PC-3 (cell line): ENCODE data around the gene TTC7B. TPM values are rescaled to one million over a fixed set of nuclear protein-coding genes. Genes with fewer than 3 reads are reported as not detected.

Source experiments
- ATAC-seq: fragments of 200-7000 bp; cut with Tn5 transposase; 2 replicates; pipeline ENCODE4 v1.9.1; 2020; ENCODE audit warnings: mild to moderate bottlenecking, moderate library complexity
- BruUV-seq: library from RNA; stranded (reverse); fragments of 400-500 nt; replicated peaks from 2 replicates; lab custom pipeline; 2021; lab: Mats Ljungman, UMichigan
- CTCF ChIA-PET: fragments of 300-600 bp; sonication (Branson Sonifier 250); formaldehyde crosslinking; loops from one replicate; lab custom pipeline; 2022; ENCODE audit warnings: antibody characterized with exemption; lab: Charles Lee
- POLR2A ChIA-PET: fragments of 300-600 bp; sonication (Branson Sonifier 250); formaldehyde crosslinking; loops from one replicate; lab custom pipeline; 2022; ENCODE audit warnings: antibody characterized with exemption; ENCODE audit not compliant: unreplicated experiment; lab: Charles Lee
- DNase-seq: peaks from one replicate; pipeline ENCODE4 v3.0.0-alpha.2; 2015
- H2AFZ ChIP-seq: fragments of 300-600 bp; sonication (generic); 2 replicates; pipeline ENCODE4 v1.6.0; 2016; ENCODE audit warnings: antibody characterized with exemption, low read length
- H3F3A ChIP-seq: fragments of 300-600 bp; sonication (generic); one replicate; pipeline ENCODE4 v1.6.0; 2017; ENCODE audit warnings: antibody characterized with exemption, low read length, control low read depth, mild to moderate bottlenecking; ENCODE audit not compliant: unreplicated experiment
- H3K27ac ChIP-seq: fragments of 300-600 bp; sonication (generic); 2 replicates; pipeline ENCODE4 v1.5.1; 2016; ENCODE audit warnings: mild to moderate bottlenecking, low read length
- H3K27me3 ChIP-seq: fragments of 300-600 bp; sonication (generic); 2 replicates; pipeline ENCODE4 v1.6.1; 2016; ENCODE audit warnings: low read length, mixed read lengths
- H3K36me3 ChIP-seq: fragments of 300-600 bp; sonication (generic); 2 replicates; pipeline ENCODE4 v1.6.1; 2016; ENCODE audit warnings: low read depth, mixed run types, low read length, mixed read lengths
- H3K4me1 ChIP-seq: fragments of 300-600 bp; sonication (generic); 2 replicates; pipeline ENCODE4 v1.5.1; 2016; ENCODE audit warnings: low read length; ENCODE audit not compliant: insufficient read depth
- H3K4me2 ChIP-seq: fragments of 300-600 bp; sonication (generic); 2 replicates; pipeline ENCODE4 v1.6.0; 2016; ENCODE audit warnings: low read length
- H3K4me3 ChIP-seq: fragments of 300-600 bp; sonication (generic); 2 replicates; pipeline ENCODE4 v1.5.1; 2016; ENCODE audit warnings: mild to moderate bottlenecking, low read length, mixed read lengths
- H3K79me2 ChIP-seq: fragments of 300-600 bp; sonication (generic); 2 replicates; pipeline ENCODE4 v1.6.1; 2017; ENCODE audit warnings: low read length, mixed read lengths
- H3K9ac ChIP-seq: fragments of 300-600 bp; sonication (generic); 2 replicates; pipeline ENCODE4 v1.6.0; 2016; ENCODE audit warnings: mild to moderate bottlenecking, low read length
- H3K9me2 ChIP-seq: fragments of 300-600 bp; sonication (generic); replicated peaks from 2 replicates; pipeline ENCODE4 v1.6.1; 2016; ENCODE audit warnings: mixed run types, low read length, mixed read lengths
- H3K9me3 ChIP-seq: fragments of 300-600 bp; sonication (generic); 2 replicates; pipeline ENCODE4 v1.6.1; 2016; ENCODE audit warnings: low read length, mixed read lengths
- H4K20me1 ChIP-seq: fragments of 300-600 bp; sonication (generic); 2 replicates; pipeline ENCODE4 v1.6.1; 2016; ENCODE audit warnings: low read length, mixed read lengths
- CTCF ChIP-seq: fragments of 300-600 bp; sonication (generic); conservative IDR thresholded peaks from 2 replicates; pipeline ENCODE4 v1.5.1; 2017; ENCODE audit warnings: antibody characterized with exemption, low read depth, mild to moderate bottlenecking, low read length
- EZH2 ChIP-seq: fragments of 300-600 bp; sonication (generic); IDR thresholded peaks from one replicate; pipeline ENCODE4 v1.6.1; 2017; ENCODE audit warnings: antibody characterized with exemption, mild to moderate bottlenecking, low read length; ENCODE audit not compliant: unreplicated experiment
- EZH2phosphoT487 ChIP-seq: fragments of 300-600 bp; sonication (generic); IDR thresholded peaks from 2 replicates; pipeline ENCODE4 v1.6.1; 2018; ENCODE audit warnings: mild to moderate bottlenecking, antibody characterized with exemption, low read length, borderline replicate concordance
- intact Hi-C: fragments of 100-400 bp; cut with micrococcal nuclease; formaldehyde crosslinking; loops from 2 replicates; pipeline ENCODE4 v1.9.0; 2023
- total RNA-seq: library from RNA; depleted of rRNA; stranded (reverse); fragments of >200 nt; gene quantifications from 2 replicates; pipeline ENCODE4 v1.2.3, GENCODE V29; 2014

The TTC7B gene
- total RNA-seq, 1 experiment from 2014 or later: 45.6 TPM

GRCh38 chr14:90581745-90582144, 234.5 kb downstream of the TTC7B start:
- no peak overlapping the region for H3K4me2 ChIP-seq
- no peak for ATAC-seq
- no peaks in the 10 kb centered on the region for H4K20me1 ChIP-seq
- no peak overlapping the region for H3K27ac ChIP-seq
- no peak overlapping the region for H3K4me3 ChIP-seq
- no peak for TF ChIP-seq EZH2
- TF ChIP-seq CTCF: no peak
- TF ChIP-seq EZH2phosphoT487: no peak
- H3K4me1 ChIP-seq: no peaks in the 10 kb centered on the region
- DNase-seq: no peak
- POLR2A ChIA-PET: no interaction called here
- H3F3A ChIP-seq: no peaks in the 10 kb centered on the region
- H3K36me3 ChIP-seq: no peaks in the 10 kb centered on the region
- BruUV-seq: no TSS peak
- H3K9ac ChIP-seq: no peak overlapping the region
- CTCF ChIA-PET: no interaction called here
- intact Hi-C loops: no loop called here
- no peaks in the 10 kb centered on the region for H3K79me2 ChIP-seq
- H2AFZ ChIP-seq: no peak overlapping the region
- H3K27me3 ChIP-seq: no peaks in the 10 kb centered on the region
- H3K9me3 ChIP-seq: no peaks in the 10 kb centered on the region
- H3K9me2 ChIP-seq: no peaks in the 10 kb centered on the region

GRCh38 chr14:90580377-90581335, 235.6 kb downstream of the TTC7B start:
- no peak overlapping the region for H3K4me3 ChIP-seq
- H3K9me2 ChIP-seq: no peaks in the 10 kb centered on the region
- no peaks in the 10 kb centered on the region for H3K27me3 ChIP-seq
- no peak overlapping the region for H3K4me2 ChIP-seq
- no peak for TF ChIP-seq CTCF
- no peaks in the 10 kb centered on the region for H3K79me2 ChIP-seq
- no peaks in the 10 kb centered on the region for H3F3A ChIP-seq
- H3K9ac ChIP-seq: no peak overlapping the region
- no peaks in the 10 kb centered on the region for H4K20me1 ChIP-seq
- no peak overlapping the region for H3K27ac ChIP-seq
- DNase-seq (no peak), ATAC-seq (no peak)
- intact Hi-C loops: no loop called here
- CTCF ChIA-PET: no interaction called here
- H3K9me3 ChIP-seq: no peaks in the 10 kb centered on the region
- no peaks in the 10 kb centered on the region for H3K36me3 ChIP-seq
- POLR2A ChIA-PET: no interaction called here
- H2AFZ ChIP-seq: no peak overlapping the region
- BruUV-seq: no TSS peak
- no peaks in the 10 kb centered on the region for H3K4me1 ChIP-seq

GRCh38 chr14:90579816-90580215, 236.4 kb downstream of the TTC7B start:
- Histone ChIP-seq H3K9me3 (no peaks in the 10 kb centered on the region), H3K4me2 (no peak overlapping the region), H3K27ac (no peak overlapping the region), H3K27me3 (no peaks in the 10 kb centered on the region), H3K9me2 (no peaks in the 10 kb centered on the region), H4K20me1 (no peaks in the 10 kb centered on the region), H3K36me3 (no peaks in the 10 kb centered on the region), H3K4me1 (no peaks in the 10 kb centered on the region), H3K4me3 (no peak overlapping the region), H3K79me2 (no peaks in the 10 kb centered on the region), H3K9ac (no peak overlapping the region), H3F3A (no peaks in the 10 kb centered on the region), H2AFZ (no peak overlapping the region)
- ChIA-PET CTCF (no interaction called here), POLR2A (no interaction called here)
- no peak for TF ChIP-seq EZH2
- TF ChIP-seq CTCF: no peak
- no peak for TF ChIP-seq EZH2phosphoT487
- ATAC-seq (no peak), DNase-seq (no peak)
- no TSS peak for BruUV-seq
- intact Hi-C loops: no loop called here
